H1 (cell line): ENCODE results near the gene POFUT2. TPM values are rescaled to one million over a fixed set of nuclear protein-coding genes. Genes with fewer than 3 reads are reported as not detected.

Source experiments
- CTCF ChIA-PET: fragments of 300-600 bp; sonication (Branson Sonifier 250); formaldehyde crosslinking; loops from one replicate; lab custom pipeline; 2021; ENCODE audit not compliant: partially characterized antibody; lab: Charles Lee
- POLR2A ChIA-PET: fragments of 300-600 bp; sonication (Branson Sonifier 250); formaldehyde crosslinking; loops from one replicate; lab custom pipeline; 2021; ENCODE audit warnings: inconsistent platforms; ENCODE audit not compliant: partially characterized antibody; lab: Charles Lee
- DNase-seq, 2 experiments: peaks; one replicate each; pipeline versions ENCODE4 v3.0.0 to v3.0.0-alpha.2; 2010 to 2022; ENCODE audit warnings: low spot score in 2 of 2, low read depth in 1 of 2, mixed read lengths in 1 of 2
- FAIRE-seq: peaks from 2 replicates; lab custom pipeline; 2011; peaks lifted over from hg19 to GRCh38; lab: Jason Lieb, UNC
- H2AFZ ChIP-seq: 2 replicates; pipeline ENCODE4 v1.8.1; 2012; ENCODE audit warnings: low read length, inconsistent platforms
- H2AK5ac ChIP-seq: 2 replicates; pipeline ENCODE4 v1.6.1; 2013; ENCODE audit warnings: low read depth, low read length
- H2BK120ac ChIP-seq: replicated peaks from 2 replicates; pipeline ENCODE3; 2013; ENCODE audit warnings: low read depth, low read length, inconsistent platforms
- H2BK12ac ChIP-seq: 2 replicates; pipeline ENCODE4 v1.6.1; 2013; ENCODE audit warnings: low read depth, low read length
- H2BK15ac ChIP-seq: 2 replicates; pipeline ENCODE4 v1.6.1; 2013; ENCODE audit warnings: low read length
- H2BK20ac ChIP-seq: 2 replicates; pipeline ENCODE4 v1.6.1; 2013; ENCODE audit warnings: low read length
- H2BK5ac ChIP-seq: 2 replicates; pipeline ENCODE4 v1.6.1; 2013; ENCODE audit warnings: low read depth, low read length
- H3K14ac ChIP-seq: 2 replicates; pipeline ENCODE4 v1.6.1; 2013; ENCODE audit warnings: inconsistent platforms; ENCODE audit not compliant: insufficient read length
- H3K18ac ChIP-seq: 2 replicates; pipeline ENCODE4 v1.6.1; 2013; ENCODE audit warnings: low read length; ENCODE audit errors: extremely low read depth
- H3K23ac ChIP-seq: 2 replicates; pipeline ENCODE4 v1.6.1; 2013; ENCODE audit warnings: inconsistent platforms; ENCODE audit not compliant: insufficient read length
- H3K23me2 ChIP-seq: 2 replicates; pipeline ENCODE4 v1.6.1; 2013; ENCODE audit warnings: low read depth, low read length
- H3K27ac ChIP-seq: 2 replicates; pipeline ENCODE4 v1.6.1; 2011; ENCODE audit warnings: low read depth, low read length, inconsistent platforms
- H3K27me3 ChIP-seq, 4 experiments: replicated peaks in 1 of 4; 1 replicate in 1 of 4; 2 replicates in 3 of 4; pipeline versions ENCODE4 v1.6.1 to v1.8.1; 2011 to 2013; ENCODE audit warnings: low read length in 3 of 4, mild to moderate bottlenecking in 3 of 4, inconsistent platforms in 2 of 4, mixed read lengths in 2 of 4, moderate library complexity in 1 of 4; ENCODE audit not compliant: control insufficient read depth in 3 of 4, insufficient read depth in 3 of 4; ENCODE audit errors: extremely low read depth in 1 of 4
- H3K36me3 ChIP-seq, 4 experiments: 2 replicates each; pipeline versions ENCODE4 v1.6.1 to v1.8.1; 2011 to 2013; ENCODE audit warnings: mild to moderate bottlenecking in 4 of 4, low read length in 3 of 4, moderate library complexity in 2 of 4, control low read depth in 1 of 4, inconsistent platforms in 1 of 4; ENCODE audit not compliant: insufficient read depth in 4 of 4, control insufficient read depth in 2 of 4
- H3K4ac ChIP-seq: replicated peaks from 2 replicates; pipeline ENCODE3; 2013; ENCODE audit warnings: low read length, low read depth, mixed read lengths, inconsistent platforms; ENCODE audit not compliant: insufficient read length
- H3K4me1 ChIP-seq, 4 experiments: replicated peaks in 1 of 4; 1 replicate in 1 of 4; 2 replicates in 3 of 4; pipeline versions ENCODE4 v1.6.1 to v1.8.1; 2011 to 2013; ENCODE audit warnings: low read length in 3 of 4, inconsistent platforms in 2 of 4, mixed read lengths in 1 of 4; ENCODE audit not compliant: insufficient read depth in 4 of 4, control insufficient read depth in 3 of 4
- H3K4me2 ChIP-seq, 2 experiments: 2 replicates each; pipeline versions ENCODE4 v1.6.1 to v1.8.1; 2011 to 2013; ENCODE audit warnings: low read depth in 2 of 2, low read length in 2 of 2, control low read depth in 1 of 2, inconsistent platforms in 1 of 2, mild to moderate bottlenecking in 1 of 2; ENCODE audit not compliant: insufficient read depth in 1 of 2
- H3K4me3 ChIP-seq, 4 experiments: fragments of 200-600, 300-600 bp in 1 of 4; sonication (generic), shearing (Covaris generic), sonication (Bioruptor Twin) in 1 of 4; 2 replicates each; pipeline versions ENCODE4 v1.5.1 to v1.8.1; 2011 to 2016; ENCODE audit warnings: low read length in 4 of 4, low read depth in 3 of 4, control low read depth in 2 of 4, inconsistent platforms in 2 of 4, mild to moderate bottlenecking in 2 of 4, mixed read lengths in 1 of 4, moderate library complexity in 1 of 4; ENCODE audit not compliant: insufficient read depth in 2 of 4; ENCODE audit errors: extremely low read depth in 1 of 4
- H3K56ac ChIP-seq: replicated peaks from 2 replicates; pipeline ENCODE3; 2013; ENCODE audit warnings: low read depth, mild to moderate bottlenecking, mixed read lengths, low read length, inconsistent platforms; ENCODE audit not compliant: insufficient read length
- H3K79me1 ChIP-seq: 2 replicates; pipeline ENCODE4 v1.6.1; 2013; ENCODE audit warnings: low read depth, low read length, control low read depth
- H3K79me2 ChIP-seq, 2 experiments: 2 replicates each; pipeline versions ENCODE4 v1.6.1 to v1.8.1; 2012 to 2013; ENCODE audit warnings: low read length in 2 of 2, mild to moderate bottlenecking in 2 of 2, inconsistent platforms in 1 of 2; ENCODE audit not compliant: insufficient read depth in 2 of 2, control insufficient read depth in 1 of 2
- H3K9ac ChIP-seq, 4 experiments: replicated peaks in 1 of 4; 1 replicate in 1 of 4; 2 replicates in 3 of 4; pipeline versions ENCODE4 v1.6.1 to v1.8.1; 2011 to 2013; ENCODE audit warnings: low read depth in 3 of 4, low read length in 3 of 4, control low read depth in 2 of 4, mild to moderate bottlenecking in 2 of 4, moderate library complexity in 2 of 4, inconsistent platforms in 1 of 4; ENCODE audit errors: extremely low read depth in 1 of 4
- H3K9me3 ChIP-seq, 2 experiments: 2 replicates each; pipeline versions ENCODE4 v1.6.1 to v1.8.1; 2012 to 2013; ENCODE audit warnings: mild to moderate bottlenecking in 2 of 2, moderate library complexity in 2 of 2, control low read depth in 1 of 2, inconsistent platforms in 1 of 2, low read depth in 1 of 2, low read length in 1 of 2, mixed read lengths in 1 of 2; ENCODE audit not compliant: insufficient read depth in 2 of 2
- H4K20me1 ChIP-seq, 2 experiments: replicated peaks in 1 of 2; 2 replicates each; pipeline versions ENCODE3 to v1.8.1; 2011 to 2013; ENCODE audit warnings: inconsistent platforms in 2 of 2, low read length in 2 of 2, mild to moderate bottlenecking in 1 of 2; ENCODE audit not compliant: insufficient read depth in 2 of 2, control insufficient read depth in 1 of 2
- H4K5ac ChIP-seq: 2 replicates; pipeline ENCODE4 v1.6.1; 2013; ENCODE audit warnings: low read length, low read depth, mixed read lengths, inconsistent platforms; ENCODE audit not compliant: insufficient read length
- H4K8ac ChIP-seq: 2 replicates; pipeline ENCODE4 v1.8.0; 2013; ENCODE audit warnings: mild to moderate bottlenecking, moderate library complexity, low read length, inconsistent platforms; ENCODE audit not compliant: insufficient read depth; ENCODE audit errors: extremely low read depth
- H4K91ac ChIP-seq: replicated peaks from 2 replicates; pipeline ENCODE3; 2013; ENCODE audit warnings: low read length, mixed read lengths, inconsistent platforms; ENCODE audit not compliant: insufficient read length
- E2F6 ChIP-seq: IDR thresholded peaks from 2 replicates; pipeline ENCODE4 v1.6.1; 2012; ENCODE audit warnings: inconsistent platforms
- JUND ChIP-seq: IDR thresholded peaks from 2 replicates; pipeline ENCODE4 v1.6.1; 2011; ENCODE audit warnings: mild to moderate bottlenecking, improper control_type of control experiment, low read length
- KDM4A ChIP-seq: IDR thresholded peaks from one replicate; pipeline ENCODE4 v1.7.1; 2012; ENCODE audit warnings: low read depth, mild to moderate bottlenecking, moderate library complexity, low read length, inconsistent platforms; ENCODE audit not compliant: severe bottlenecking
- KDM5A ChIP-seq: fragments of 200-600 bp; IDR thresholded peaks from 2 replicates; pipeline ENCODE4 v1.7.1; 2012; ENCODE audit warnings: mild to moderate bottlenecking, low read length, inconsistent platforms, mixed read lengths
- NANOG ChIP-seq: IDR thresholded peaks from 2 replicates; pipeline ENCODE4 v1.6.1; 2011; ENCODE audit warnings: low read length, low read depth, mild to moderate bottlenecking, inconsistent platforms; ENCODE audit not compliant: insufficient read depth, poor library complexity, severe bottlenecking
- POLR2AphosphoS5 ChIP-seq: IDR thresholded peaks from 2 replicates; pipeline ENCODE4 v1.6.1; 2011; ENCODE audit warnings: low read depth, low read length
- RAD21 ChIP-seq, 2 experiments: IDR thresholded peaks in 1 of 2; conservative IDR thresholded peaks in 1 of 2; 2 replicates each; pipeline ENCODE4 v1.6.1; 2011; ENCODE audit warnings: low read depth in 2 of 2, low read length in 2 of 2, improper control_type of control experiment in 1 of 2, inconsistent platforms in 1 of 2, mild to moderate bottlenecking in 1 of 2, moderate library complexity in 1 of 2
- SAP30 ChIP-seq: fragments of 300-600 bp; sonication (generic); IDR thresholded peaks from 2 replicates; pipeline ENCODE4 v1.7.1; 2012; ENCODE audit warnings: low read length, moderate library complexity, mild to moderate bottlenecking, inconsistent platforms; ENCODE audit not compliant: insufficient read depth, insufficient replicate concordance
- SIRT6 ChIP-seq: IDR thresholded peaks from one replicate; pipeline ENCODE4 v1.7.1; 2012; ENCODE audit warnings: low read length, inconsistent platforms
- TBP ChIP-seq: IDR thresholded peaks from 2 replicates; pipeline ENCODE4 v1.6.1; 2011; ENCODE audit warnings: low read depth, low read length, improper control_type of control experiment
- USF2 ChIP-seq: IDR thresholded peaks from 2 replicates; pipeline ENCODE4 v1.6.1; 2011; ENCODE audit warnings: low read length, improper control_type of control experiment
- WGBS, 2 experiments: shearing (Covaris generic) in 1 of 2; methylation state at CpG; one replicate each; pipeline versions ENCODE4 v1.1.6 to v1.1.7; 2013 to 2015; ENCODE audit warnings: low lambda C conversion rate in 2 of 2, mixed read lengths in 2 of 2, inconsistent platforms in 1 of 2, low coverage in 1 of 2, missing lambda C conversion rate in 1 of 2; ENCODE audit not compliant: insufficient replicate concordance in 2 of 2, insufficient coverage in 1 of 2, insufficient read length in 1 of 2; ENCODE audit errors: extremely low coverage in 1 of 2, missing lambda C conversion rate in 1 of 2; 5-methylcytosine and 5-hydroxymethylcytosine counted together
- polyA plus RNA-seq, 7 experiments: library from polyadenylated mRNA; depleted of rRNA in 3 of 7; stranded (reverse) in 5 of 7; unstranded in 2 of 7; fragments of >200 nt in 5 of 7; fragments of 200-250 nt in 2 of 7; gene quantifications; 1 replicate in 5 of 7; 2 replicates in 1 of 7; 4 replicates in 1 of 7; pipeline versions ENCODE4 v1.2.1 to v1.2.3, GENCODE V29; 2011 to 2013; ENCODE audit warnings: missing spikeins in 2 of 7, mixed read lengths in 2 of 7
- total RNA-seq: library from RNA; stranded (reverse); fragmentation: NEBNext Ultra II Directional; extraction: Animal tissue kit (Norgen Biotek cat#: 25700); gene quantifications from 2 replicates; pipeline ENCODE4 v1.2.1, GENCODE V29; 2021

POFUT2 gene
- total and polyA plus RNA-seq, 2 of the 8 experiments (the other 6 are each of a cell fraction or from before 2014, with no cell fraction given): 13.7 to 32.1 TPM

- H2BK120ac ChIP-seq: no peak overlapping the region
- TF ChIP-seq RAD21 (IDR thresholded peaks at IDR 0.05 in 1 of 2, conservative IDR thresholded peaks at IDR 0.05 in 1 of 2; ENCODE audit: low read depth in 2 of 2, low read length in 2 of 2): no peak
- no peak for TF ChIP-seq USF2
- TF ChIP-seq POLR2AphosphoS5: no peak
- TF ChIP-seq KDM5A: no peak
- no peak for TF ChIP-seq TBP
- TF ChIP-seq NANOG: no peak
- no peak for TF ChIP-seq JUND
- TF ChIP-seq KDM4A: no peak
- no peak for TF ChIP-seq E2F6
- no peak for TF ChIP-seq SAP30
- TF ChIP-seq SIRT6: no peak
These were observed 26.6 kb downstream of the POFUT2 start for GRCh38 chr21:45261093-45261492.

More at GRCh38 chr21:45261093-45261492, 26.6 kb downstream of the POFUT2 start:
- Histone ChIP-seq H3K27me3 (no peaks in the 10 kb centered on the region), H3K9me3 (no peaks in the 10 kb centered on the region), H3K23me2 (no peaks in the 10 kb centered on the region), H3K4me3 (no peak overlapping the region), H3K36me3 (peaks cover 2 to 28% (median 20%) of the 10 kb centered on the region in 4 experiments; a peak in 7 of 8 replicates), H4K91ac (no peak overlapping the region), H3K79me2 (no peaks in the 10 kb centered on the region), H3K79me1 (no peaks in the 10 kb centered on the region; the same call in 1 of the 2 replicates), H3K14ac (no peak overlapping the region), H3K18ac (no peak overlapping the region), H2BK15ac (no peak overlapping the region), H4K20me1 (peaks cover 0 to 4% of the 10 kb centered on the region in 2 experiments), H3K56ac (no peak overlapping the region), H2BK5ac (no peak overlapping the region), H2BK12ac (no peak overlapping the region), H3K9ac (no peak overlapping the region), H4K8ac (no peak overlapping the region), H2BK20ac (no peak overlapping the region), H2AK5ac (no peak overlapping the region), H3K23ac (no peak overlapping the region), H2AFZ (no peak overlapping the region), H3K27ac (no peak overlapping the region), H3K4me1 (peaks cover 0 to 5% (median 0%) of the 10 kb centered on the region in 4 experiments; a peak in 2 of 7 replicates), H4K5ac (no peak overlapping the region), H3K4ac (no peak overlapping the region), H3K4me2 (no peak overlapping the region)
- FAIRE-seq (no peak), DNase-seq (peak in 1 of 2 experiments; percentile 24)
- WGBS, 2 experiments: 94% methylated on average over 10 of the region's 10 CpGs; no CpG with 5 or more reads in 1 of the 2 experiments
- ChIA-PET POLR2A (interaction anchor here (0.9 to 1.8 kb wide), 2 partner anchors 13 to 20 kb away, joined by 3 to 4 read pairs; no protein-coding TSS in a partner anchor), CTCF (interaction anchor here (0.9 to 2.3 kb wide), 3 partner anchors 13 to 124 kb away, joined by 3 to 10 read pairs (median 9); no protein-coding TSS in a partner anchor)
